Measurements from ENCODE around the gene UBE2M. TPM values are rescaled to one million over a fixed set of nuclear protein-coding genes. Genes with fewer than 3 reads are reported as not detected.
A peak's percentile ranks its signal among the peaks of the same experiment; 100 is the strongest.
"Not testable (repeated sequence)": the region's sequence is repeated elsewhere in the genome, so short reads cannot be mapped to it uniquely, and the experiment has no call there.

UBE2M gene
- polyA plus RNA-seq, 12 donors, result 49.2 to 72.5 (median 64.6) TPM; not detected in 1

- no peak for DNase-seq
These were observed 42.1 kb downstream of the UBE2M start for GRCh38 chr19:58516246-58516836.

- no peak for DNase-seq
These were observed 43.2 kb downstream of the UBE2M start for GRCh38 chr19:58515259-58515658.

GRCh38 chr19:58514564-58515022 is 43.8 kb downstream of the UBE2M start:
- DNase-seq, result no peak

- DNase-seq, result peak; percentile 89
These were observed 44.5 kb downstream of the UBE2M start for GRCh38 chr19:58513694-58514563.

- DNase-seq, result no peak
These were observed 45.2 kb downstream of the UBE2M start for GRCh38 chr19:58513213-58513693.

GRCh38 chr19:58511353-58512208 is 46.8 kb downstream of the UBE2M start, which contains the start of gene SLC27A5:
TSS of gene SLC27A5 (minus strand) at chr19:58511992. CDS start at chr19:58511955, 37 bp downstream.
- no peak for DNase-seq

GRCh38 chr19:58510084-58510862 is 48.1 kb downstream of the UBE2M start:
- no peak for DNase-seq

- DNase-seq, result no peak
These were observed 48.7 kb downstream of the UBE2M start for GRCh38 chr19:58509731-58510083.

- DNase-seq, result not testable (repeated sequence)
These were observed 50.7 kb downstream of the UBE2M start for GRCh38 chr19:58507602-58508223.

Other genes with a start within 250 kb of the UBE2M start
- gene ZSCAN22, start 231.6 kb downstream of the UBE2M start, polyA plus RNA-seq (ENCODE audit: insufficient read length in 12 of 12), result 1 to 10 TPM in 10 of 12 donors, not detected in 2; 2.6 to 4.0 (median 3.1) TPM
- gene A1BG, start 205.1 kb downstream of the UBE2M start, polyA plus RNA-seq (ENCODE audit: insufficient read length in 12 of 12), result 1 to 10 TPM in 10 of 12 donors, not detected in 2; 2.3 to 6.0 (median 2.9) TPM
- gene ZNF497, start 195.9 kb downstream of the UBE2M start, polyA plus RNA-seq (ENCODE audit: insufficient read length in 12 of 12), result 1 to 10 TPM in 10 of 12 donors, not detected in 2; 1.6 to 3.0 (median 1.9) TPM
- 1 to 10 TPM in 8 of 12 donors, under 1 TPM in 3, not detected in 1; 0.65 to 8.8 (median 1.2) TPM for gene ZNF837, start 177.6 kb downstream of the UBE2M start, polyA plus RNA-seq (ENCODE audit: insufficient read length in 12 of 12)
- 1,000 to 10,000 TPM in 9 of 12 donors, 100 to 1,000 TPM in 2, not detected in 1; 942 to 1,724 (median 1,496) TPM for gene RPS5, start 171.3 kb downstream of the UBE2M start, polyA plus RNA-seq (ENCODE audit: insufficient read length in 12 of 12)
- gene RNF225, start 163.0 kb downstream of the UBE2M start, polyA plus RNA-seq (ENCODE audit: insufficient read length in 12 of 12), result under 1 TPM in 1 of 12 donors, not detected in 11; 0.57 TPM
- gene ZNF584, start 150.0 kb downstream of the UBE2M start, polyA plus RNA-seq (ENCODE audit: insufficient read length in 12 of 12), result 1 to 10 TPM in 10 of 12 donors, not detected in 2; 4.6 to 7.0 (median 5.9) TPM
- gene ZNF132, start 118.5 kb downstream of the UBE2M start, polyA plus RNA-seq (ENCODE audit: insufficient read length in 12 of 12), result 1 to 10 TPM in 11 of 12 donors, not detected in 1; 3.4 to 6.5 (median 5.3) TPM
- 1 to 10 TPM in 10 of 12 donors, not detected in 2; 2.3 to 4.4 (median 3.1) TPM for gene ZNF324B, start 107.0 kb downstream of the UBE2M start, polyA plus RNA-seq (ENCODE audit: insufficient read length in 12 of 12)
- 10 to 100 TPM in 1 of 12 donors, 1 to 10 TPM in 10, not detected in 1; 3.8 to 11.7 (median 4.6) TPM for gene ZNF324, start 91.5 kb downstream of the UBE2M start, polyA plus RNA-seq (ENCODE audit: insufficient read length in 12 of 12)
- 10 to 100 TPM in 1 of 12 donors, 1 to 10 TPM in 10, not detected in 1; 4.8 to 10.4 (median 6.8) TPM for gene ZNF446, start 82.3 kb downstream of the UBE2M start, polyA plus RNA-seq (ENCODE audit: insufficient read length in 12 of 12)
- gene SLC27A5, start 46.6 kb downstream of the UBE2M start, polyA plus RNA-seq (ENCODE audit: insufficient read length in 12 of 12), result 1 to 10 TPM in 10 of 12 donors, not detected in 2; 2.0 to 4.1 (median 3.8) TPM
- gene ZBTB45, start 38.8 kb downstream of the UBE2M start, polyA plus RNA-seq (ENCODE audit: insufficient read length in 12 of 12), result 10 to 100 TPM in 2 of 12 donors, 1 to 10 TPM in 9, not detected in 1; 5.3 to 13.3 (median 8.3) TPM
- gene TRIM28, start 14.5 kb downstream of the UBE2M start, polyA plus RNA-seq (ENCODE audit: insufficient read length in 12 of 12), result 100 to 1,000 TPM in 11 of 12 donors, not detected in 1; 218 to 448 (median 333) TPM
- 100 to 1,000 TPM in 1 of 12 donors, 10 to 100 TPM in 10, not detected in 1; 63.8 to 111 (median 69.9) TPM for gene CHMP2A, start 3.5 kb downstream of the UBE2M start, polyA plus RNA-seq (ENCODE audit: insufficient read length in 12 of 12)
- gene MZF1, start 14.7 kb upstream of the UBE2M start, polyA plus RNA-seq (ENCODE audit: insufficient read length in 12 of 12), result 10 to 100 TPM in 10 of 12 donors, 1 to 10 TPM in 1, not detected in 1; 9.5 to 38.1 (median 13.8) TPM